CMK (cell line): Measurements from ENCODE around the gene PANK2.
A peak's percentile ranks its signal among the peaks of the same experiment; 100 is the strongest.
"Not testable (repeated sequence)": the region's sequence is repeated elsewhere in the genome, so short reads cannot be mapped to it uniquely, and the experiment has no call there.

Experiments
- DNase-seq: peaks from one replicate; pipeline ENCODE4 v3.0.0-alpha.2; 2010; ENCODE audit warnings: low read depth

Gene PANK2

GRCh38 chr20:3901028-3901705 lies 12.0 kb downstream of the PANK2 start:
- no peak for DNase-seq

- no peak for DNase-seq
Measured at GRCh38 chr20:3901706-3902440, 12.7 kb downstream of the PANK2 start.

GRCh38 chr20:3902446-3902845 lies 13.3 kb downstream of the PANK2 start:
- no peak for DNase-seq

- no peak for DNase-seq
Measured at GRCh38 chr20:3904224-3904623, 15.0 kb downstream of the PANK2 start.

- no peak for DNase-seq
Measured at GRCh38 chr20:3904857-3905256, 15.7 kb downstream of the PANK2 start.

- DNase-seq = not testable (repeated sequence)
Measured at GRCh38 chr20:3906744-3907721, 17.8 kb downstream of the PANK2 start.

GRCh38 chr20:3908667-3909066 lies 19.5 kb downstream of the PANK2 start:
- no peak for DNase-seq

GRCh38 chr20:3909952-3910366 lies 20.8 kb downstream of the PANK2 start:
- DNase-seq = peak; percentile 81

GRCh38 chr20:3910853-3911252 lies 21.7 kb downstream of the PANK2 start:
- no peak for DNase-seq

- DNase-seq = no peak
Measured at GRCh38 chr20:3911956-3912355, 22.8 kb downstream of the PANK2 start.

- DNase-seq = no peak
Measured at GRCh38 chr20:3914446-3914845, 25.3 kb downstream of the PANK2 start.

- no peak for DNase-seq
Measured at GRCh38 chr20:3915691-3916090, 26.5 kb downstream of the PANK2 start.

- no peak for DNase-seq
Measured at GRCh38 chr20:3916364-3916763, 27.2 kb downstream of the PANK2 start.

GRCh38 chr20:3919352-3919751 lies 30.2 kb downstream of the PANK2 start:
- DNase-seq = no peak

GRCh38 chr20:3922223-3922982 lies 33.2 kb downstream of the PANK2 start:
- DNase-seq = no peak

- no peak for DNase-seq
Measured at GRCh38 chr20:3922983-3923339, 33.8 kb downstream of the PANK2 start.

- no peak for DNase-seq
Measured at GRCh38 chr20:3923818-3924217, 34.6 kb downstream of the PANK2 start.

- DNase-seq = no peak
Measured at GRCh38 chr20:3924304-3925112, 35.3 kb downstream of the PANK2 start.

GRCh38 chr20:3925113-3925695 lies 36.0 kb downstream of the PANK2 start:
- no peak for DNase-seq

- DNase-seq = no peak
Measured at GRCh38 chr20:3925899-3926638, 36.9 kb downstream of the PANK2 start.
